GM12878 (cell line): ENCODE data around the gene NT5C2. TPM values are rescaled to one million over a fixed set of nuclear protein-coding genes. Genes with fewer than 3 reads are reported as not detected.

Experiments
- ATAC-seq: fragments of 200-7000 bp; cut with Tn5 transposase; 3 replicates; pipeline ENCODE4 v1.9.1; 2020; ENCODE audit warnings: mild to moderate bottlenecking, moderate library complexity
- BruUV-seq: library from RNA; stranded (reverse); fragments of 400-500 nt; replicated peaks from 2 replicates; lab custom pipeline; 2021; lab: Mats Ljungman, UMichigan
- CTCF ChIA-PET: fragments of 300-600 bp; sonication (Branson Sonifier 250); formaldehyde crosslinking; extraction: SDS; loops from one replicate; lab custom pipeline; 2021; ENCODE audit warnings: inconsistent platforms; lab: Yijun Ruan, JAX
- POLR2A ChIA-PET: fragments of 350-600 bp; formaldehyde crosslinking; extraction: SDS; loops from one replicate; lab custom pipeline; 2021; ENCODE audit warnings: inconsistent platforms; lab: Charles Lee
- RAD21 ChIA-PET: fragments of 300-600 bp; sonication (Branson Sonifier 250); formaldehyde crosslinking; loops from one replicate; lab custom pipeline; 2023; ENCODE audit warnings: antibody characterized with exemption; ENCODE audit not compliant: unreplicated experiment; lab: Charles Lee
- SMC1A ChIA-PET: fragments of 300-600 bp; sonication (Branson Sonifier 250); formaldehyde crosslinking; loops from one replicate; lab custom pipeline; 2023; ENCODE audit not compliant: unreplicated experiment, uncharacterized antibody; lab: Charles Lee
- DNase-seq: peaks from one replicate; pipeline ENCODE4 v3.0.0-alpha.2; 2011; ENCODE audit warnings: low read depth, low spot score
- FAIRE-seq: peaks from 3 replicates; lab custom pipeline; 2011; peaks lifted over from hg19 to GRCh38; lab: Jason Lieb, UNC
- H2AFZ ChIP-seq: 2 replicates; pipeline ENCODE4 v1.6.0; 2011; ENCODE audit warnings: low read depth, low read length, control low read depth; ENCODE audit not compliant: control insufficient read depth
- H3K27ac ChIP-seq: 2 replicates; pipeline ENCODE4 v1.5.1; 2011; ENCODE audit warnings: control low read depth; ENCODE audit not compliant: control insufficient read depth, insufficient read depth
- H3K27me3 ChIP-seq, 2 experiments: replicated peaks in 1 of 2; 2 replicates each; pipeline versions ENCODE4 v1.6.0 to v1.6.1; 2011; ENCODE audit warnings: low read length in 1 of 2; ENCODE audit not compliant: control insufficient read depth in 2 of 2, insufficient read depth in 2 of 2
- H3K36me3 ChIP-seq, 2 experiments: 2 replicates each; pipeline ENCODE4 v1.5.1; 2011; ENCODE audit warnings: low read length in 1 of 2; ENCODE audit not compliant: control insufficient read depth in 2 of 2, insufficient read depth in 2 of 2
- H3K4me1 ChIP-seq: 2 replicates; pipeline ENCODE4 v1.6.1; 2011; ENCODE audit warnings: mild to moderate bottlenecking, low read length, moderate library complexity, mixed read lengths; ENCODE audit not compliant: control insufficient read depth, insufficient read depth
- H3K4me2 ChIP-seq: 2 replicates; pipeline ENCODE4 v1.6.0; 2011; ENCODE audit warnings: control low read depth; ENCODE audit not compliant: control insufficient read depth, insufficient read depth
- H3K4me3 ChIP-seq: fragments of 200-600 bp; sonication (generic); 2 replicates; pipeline ENCODE4 v1.5.1; 2016
- H3K79me2 ChIP-seq: 2 replicates; pipeline ENCODE4 v1.6.0; 2011; ENCODE audit warnings: low read length; ENCODE audit not compliant: control insufficient read depth, insufficient read depth
- H3K9ac ChIP-seq: 2 replicates; pipeline ENCODE4 v1.8.0; 2011; ENCODE audit warnings: low read length, control low read depth, mixed read lengths; ENCODE audit not compliant: control insufficient read depth, insufficient read depth
- H3K9me3 ChIP-seq: replicated peaks from 3 replicates; pipeline ENCODE4 v1.5.1; 2011; ENCODE audit warnings: mild to moderate bottlenecking, low read length; ENCODE audit not compliant: control insufficient read depth, insufficient read depth
- H4K20me1 ChIP-seq: 2 replicates; pipeline ENCODE4 v1.6.0; 2011; ENCODE audit not compliant: control insufficient read depth, insufficient read depth
- BCL11A ChIP-seq: IDR thresholded peaks from 2 replicates; pipeline ENCODE4 v1.6.1; 2011; ENCODE audit warnings: low read depth, low read length
- FOXM1 ChIP-seq: IDR thresholded peaks from 2 replicates; pipeline ENCODE4 v1.6.1; 2012; ENCODE audit warnings: low read depth, mild to moderate bottlenecking, inconsistent platforms, low read length, moderate library complexity
- HDAC2 ChIP-seq: fragments of 200-600 bp; sonication (generic); IDR thresholded peaks from 2 replicates; pipeline ENCODE4 v1.6.1; 2017
- JUNB ChIP-seq: IDR thresholded peaks from 2 replicates; pipeline ENCODE4 v1.6.1; 2016; ENCODE audit warnings: antibody characterized with exemption, mild to moderate bottlenecking
- KAT2A ChIP-seq: conservative IDR thresholded peaks from 2 replicates; pipeline ENCODE4 v1.6.1; 2011; ENCODE audit warnings: low read depth, low read length; ENCODE audit not compliant: control insufficient read depth
- MEF2A ChIP-seq: IDR thresholded peaks from 2 replicates; pipeline ENCODE4 v1.6.1; 2011; ENCODE audit warnings: low read depth, mild to moderate bottlenecking, low read length, moderate library complexity; ENCODE audit not compliant: insufficient read depth
- MYC ChIP-seq: IDR thresholded peaks from 2 replicates; pipeline ENCODE4 v1.6.1; 2011; ENCODE audit warnings: mild to moderate bottlenecking, low read length, moderate library complexity, inconsistent platforms; ENCODE audit not compliant: insufficient read depth, insufficient replicate concordance, insufficient read length, severe bottlenecking
- NFYA ChIP-seq: IDR thresholded peaks from 2 replicates; pipeline ENCODE4 v1.6.1; 2011; ENCODE audit warnings: low read depth, mild to moderate bottlenecking, low read length, improper control_type of control experiment, borderline replicate concordance
- POLR2A ChIP-seq: IDR thresholded peaks from 2 replicates; pipeline ENCODE4 v1.6.1; 2011; ENCODE audit warnings: low read depth, mild to moderate bottlenecking, low read length
- SIX5 ChIP-seq: IDR thresholded peaks from 2 replicates; pipeline ENCODE4 v1.6.1; 2011; ENCODE audit warnings: mild to moderate bottlenecking, low read depth, low read length, moderate library complexity; ENCODE audit not compliant: severe bottlenecking
- SMC3 ChIP-seq: IDR thresholded peaks from 2 replicates; pipeline ENCODE4 v1.6.1; 2011; ENCODE audit warnings: low read length, improper control_type of control experiment, borderline replicate concordance
- TARDBP ChIP-seq: IDR thresholded peaks from 2 replicates; pipeline ENCODE4 v1.6.1; 2016; ENCODE audit warnings: borderline replicate concordance
- TCF12 ChIP-seq: IDR thresholded peaks from 2 replicates; pipeline ENCODE4 v1.6.1; 2011; ENCODE audit warnings: low read depth, mild to moderate bottlenecking, low read length
- TCF3 ChIP-seq: IDR thresholded peaks from 2 replicates; pipeline ENCODE4 v1.6.1; 2012; ENCODE audit warnings: low read depth, mild to moderate bottlenecking, low read length, borderline replicate concordance; ENCODE audit not compliant: insufficient read depth
- ZNF24 ChIP-seq: fragments of 450-650 bp; IDR thresholded peaks from 2 replicates; pipeline ENCODE4 v1.6.1; 2017; ENCODE audit warnings: antibody characterized with exemption, mild to moderate bottlenecking
- WGBS: methylation state at CpG from one replicate; pipeline ENCODE4 v1.1.6; 2016; ENCODE audit warnings: low lambda C conversion rate; ENCODE audit not compliant: insufficient replicate concordance, insufficient coverage; ENCODE audit errors: missing lambda C conversion rate; 5-methylcytosine and 5-hydroxymethylcytosine counted together
- in situ Hi-C: fragments of 300-500 bp; cut with MboI; formaldehyde crosslinking; loops from 9 replicates; pipeline ENCODE4 v1.14.3; 2018; ENCODE audit warnings: mixed read lengths
- intact Hi-C: fragments of 100-400 bp; cut with micrococcal nuclease; formaldehyde crosslinking; loops from one replicate; pipeline ENCODE4 v1.14.2; 2022; ENCODE audit not compliant: unreplicated experiment
- polyA plus RNA-seq, 11 experiments: library from polyadenylated mRNA; depleted of rRNA in 4 of 11; unstranded in 6 of 11; stranded (reverse) in 5 of 11; fragments of >200 nt; fragmentation: Nextera tagmentation in 4 of 11; fragmentation: Illumina TruSeq in 1 of 11; extraction: Ambion mirVana in 4 of 11; extraction: Trizol in 1 of 11; gene quantifications; 1 replicate in 1 of 11; 2 replicates in 10 of 11; pipeline versions ENCODE4 v1.2.1 to v1.2.3, GENCODE V29; 2011 to 2016; ENCODE audit warnings: inconsistent platforms in 2 of 11, missing spikeins in 2 of 11, low read depth in 1 of 11
- total RNA-seq, 4 experiments: library from RNA; depleted of rRNA in 3 of 4; stranded (reverse); fragments of >200 nt in 3 of 4; fragmentation: Illumina TruSeq in 1 of 4; extraction: Trizol in 1 of 4; gene quantifications; 2 replicates each; pipeline versions ENCODE4 v1.2.1 to v1.2.3, GENCODE V29; 2013 to 2021
- TF ChIP-seq, protein P1 (sequence below): fragments of 450-650 bp; IDR thresholded peaks from 2 replicates; pipeline ENCODE4 v1.6.1; 2014; ENCODE audit warnings: mild to moderate bottlenecking

Gene NT5C2
- total and polyA plus RNA-seq, 10 of the 15 experiments (the other 5 are each of a cell fraction or from before 2014, with no cell fraction given) = 15.8 to 70.1 (median 56.0) TPM

GRCh38 chr10:103196516-103196915, 3.4 kb upstream of the NT5C2 start:
- DNase-seq (no peak), FAIRE-seq (no peak), ATAC-seq (no peak)
- H4K20me1 ChIP-seq = no peaks in the 10 kb centered on the region
- H2AFZ ChIP-seq = no peak overlapping the region
- H3K27ac ChIP-seq = no peak overlapping the region
- H3K4me1 ChIP-seq = peaks cover 4% of the 10 kb centered on the region
- WGBS = 100% methylated on average over 2 of the region's 2 CpGs
- intact Hi-C loops (loop anchor here (10.0 kb wide), 1 partner anchor 552 kb away; the partner anchor contains the start of gene TRIM8), in situ Hi-C loops (no loop called here)
- no peak overlapping the region for H3K4me3 ChIP-seq
- SMC1A ChIA-PET = interaction anchor here (1.0 to 1.1 kb wide), 2 partner anchors 132 to 220 kb away, joined by 3 read pairs; no protein-coding TSS in a partner anchor
- H3K9me3 ChIP-seq = no peaks in the 10 kb centered on the region
- no peak overlapping the region for H3K4me2 ChIP-seq
- TF ChIP-seq ZNF24 (no peak), TCF12 (no peak)
- H3K27me3 ChIP-seq = no peaks in the 10 kb centered on the region
- BruUV-seq = no TSS peak
- POLR2A ChIA-PET = interaction anchor here (1.2 kb wide), 1 partner anchor 74 kb away, joined by 3 read pairs; no protein-coding TSS in a partner anchor
- no peaks in the 10 kb centered on the region for H3K36me3 ChIP-seq
- RAD21 ChIA-PET = no interaction called here
- CTCF ChIA-PET = interaction anchor here (0.7 to 1.3 kb wide), 4 partner anchors 23 to 49 kb away, joined by 3 read pairs; no protein-coding TSS in a partner anchor
- H3K9ac ChIP-seq = no peak overlapping the region
- peaks cover 13% of the 10 kb centered on the region for H3K79me2 ChIP-seq

GRCh38 chr10:103193820-103194529, 903 bp upstream of the NT5C2 start:
- H3K9ac ChIP-seq = no peak overlapping the region
- no peak for TF ChIP-seq TCF3
- TF ChIP-seq HDAC2 = no peak
- no peak for TF ChIP-seq NFYA
- no peak for TF ChIP-seq SIX5
- TF ChIP-seq MEF2A = no peak
- no peak for TF ChIP-seq POLR2A
- TF ChIP-seq FOXM1 = peak; percentile 41; the same call in 1 of the 2 replicates
- TF ChIP-seq BCL11A = peak; percentile 43; the same call in 1 of the 2 replicates
- TF ChIP-seq, protein P1, sequence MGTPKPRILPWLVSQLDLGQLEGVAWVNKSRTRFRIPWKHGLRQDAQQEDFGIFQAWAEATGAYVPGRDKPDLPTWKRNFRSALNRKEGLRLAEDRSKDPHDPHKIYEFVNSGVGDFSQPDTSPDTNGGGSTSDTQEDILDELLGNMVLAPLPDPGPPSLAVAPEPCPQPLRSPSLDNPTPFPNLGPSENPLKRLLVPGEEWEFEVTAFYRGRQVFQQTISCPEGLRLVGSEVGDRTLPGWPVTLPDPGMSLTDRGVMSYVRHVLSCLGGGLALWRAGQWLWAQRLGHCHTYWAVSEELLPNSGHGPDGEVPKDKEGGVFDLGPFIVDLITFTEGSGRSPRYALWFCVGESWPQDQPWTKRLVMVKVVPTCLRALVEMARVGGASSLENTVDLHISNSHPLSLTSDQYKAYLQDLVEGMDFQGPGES = no peak
- TF ChIP-seq KAT2A = no peak
- TF ChIP-seq TARDBP = no peak
- TF ChIP-seq JUNB = peak; percentile 69
- TF ChIP-seq SMC3 = no peak
- TF ChIP-seq MYC = no peak

More at GRCh38 chr10:103193820-103194529, 903 bp upstream of the NT5C2 start:
- intact Hi-C loops = loop anchor here (5.0 to 10.0 kb wide), 3 partner anchors 48 to 549 kb away; partner anchors contain the start of gene TRIM8
- TSS peak; percentile 73 for BruUV-seq
- Histone ChIP-seq H3K36me3 (no peaks in the 10 kb centered on the region; a peak in 1 of 4 replicates), H3K4me1 (peaks cover 7% of the 10 kb centered on the region), H3K27ac (peak overlapping the region; percentile 21; the same call in 1 of the 2 replicates), H3K9me3 (no peaks in the 10 kb centered on the region), H3K27me3 (no peaks in the 10 kb centered on the region), H3K4me2 (peak overlapping the region; percentile 80), H3K4me3 (peak overlapping the region; percentile 54; the same call in 1 of the 2 replicates), H4K20me1 (no peaks in the 10 kb centered on the region), H3K79me2 (peaks cover 36% of the 10 kb centered on the region), H2AFZ (peak overlapping the region; percentile 20)
- ATAC-seq (peak; percentile 48), FAIRE-seq (peak; percentile 27), DNase-seq (peak; percentile 44)
- SMC1A ChIA-PET = interaction anchor here (1.0 to 6.8 kb wide), 4 partner anchors 14 to 83 kb away, joined by 3 to 68 read pairs (median 32); no protein-coding TSS in a partner anchor
- WGBS = 48% methylated on average over 14 of the region's 14 CpGs
- CTCF ChIA-PET = interaction anchor here (0.8 to 3.0 kb wide), 7 partner anchors 10 to 282 kb away, joined by 3 to 25 read pairs (median 4); partner anchors contain the start of gene CNNM2
- RAD21 ChIA-PET = interaction anchor here (0.9 to 5.3 kb wide), 8 partner anchors 11 to 276 kb away, joined by 3 to 31 read pairs (median 6); partner anchors contain the start of gene CNNM2
- POLR2A ChIA-PET = interaction anchor here (0.7 to 4.8 kb wide), 6 partner anchors 9 to 278 kb away, joined by 3 to 59 read pairs (median 4); no protein-coding TSS in a partner anchor
- in situ Hi-C loops = no loop called here
